A673 (cell line): ENCODE measurements around the gene PRLR. TPM values are rescaled to one million over a fixed set of nuclear protein-coding genes. Genes with fewer than 3 reads are reported as not detected.
"Not testable (repeated sequence)": the region's sequence is repeated elsewhere in the genome, so short reads cannot be mapped to it uniquely, and the experiment has no call there.

Experiments used
- BruUV-seq: library from RNA; stranded (reverse); fragments of 400-500 nt; replicated peaks from 2 replicates; lab custom pipeline; 2021; lab: Mats Ljungman, UMichigan
- CTCF ChIA-PET: fragments of 300-600 bp; sonication (Branson Sonifier 250); formaldehyde crosslinking; loops from one replicate; lab custom pipeline; 2022; ENCODE audit warnings: antibody characterized with exemption; lab: Charles Lee
- POLR2A ChIA-PET: fragments of 300-600 bp; sonication (Branson Sonifier 250); formaldehyde crosslinking; loops from one replicate; lab custom pipeline; 2022; ENCODE audit warnings: antibody characterized with exemption; ENCODE audit not compliant: low non-redundant PET; lab: Charles Lee
- DNase-seq: peaks from one replicate; pipeline ENCODE4 v3.0.0-alpha.2; 2015; ENCODE audit warnings: low spot score
- H3K27ac ChIP-seq: fragments of 200-600 bp; sonication (generic); 2 replicates; pipeline ENCODE4 v1.5.1; 2016; ENCODE audit warnings: mixed run types, low read depth, mild to moderate bottlenecking, mixed read lengths, antibody characterized with exemption, low read length; ENCODE audit not compliant: poor library complexity, severe bottlenecking
- H3K27me3 ChIP-seq: fragments of 200-600 bp; sonication (generic); replicated peaks from 2 replicates; pipeline ENCODE4 v1.6.1; 2017; ENCODE audit warnings: mixed run types, low read depth, mild to moderate bottlenecking, mixed read lengths, antibody characterized with exemption, low read length; ENCODE audit not compliant: insufficient read depth, poor library complexity
- H3K36me3 ChIP-seq: fragments of 200-600 bp; sonication (generic); 2 replicates; pipeline ENCODE4 v1.6.1; 2016; ENCODE audit warnings: mixed run types, mild to moderate bottlenecking, mixed read lengths, antibody characterized with exemption, low read length; ENCODE audit not compliant: insufficient read depth, poor library complexity, severe bottlenecking
- H3K4me1 ChIP-seq: fragments of 200-600 bp; sonication (generic); 2 replicates; pipeline ENCODE4 v1.6.1; 2017; ENCODE audit warnings: mixed run types, mild to moderate bottlenecking, mixed read lengths, antibody characterized with exemption, low read length; ENCODE audit not compliant: insufficient read depth, poor library complexity, severe bottlenecking
- H3K4me3 ChIP-seq: fragments of 200-600 bp; sonication (generic); 2 replicates; pipeline ENCODE4 v1.5.1; 2016; ENCODE audit warnings: low read depth, mixed run types, mild to moderate bottlenecking, mixed read lengths, low read length; ENCODE audit not compliant: poor library complexity, severe bottlenecking
- H3K9me3 ChIP-seq: fragments of 200-600 bp; sonication (generic); 2 replicates; pipeline ENCODE4 v1.6.1; 2016; ENCODE audit warnings: mixed run types, low read depth, mild to moderate bottlenecking, mixed read lengths, antibody characterized with exemption, low read length; ENCODE audit not compliant: poor library complexity, severe bottlenecking
- CTCF ChIP-seq: fragments of 300-800, 200-600 bp; sonication (generic); conservative IDR thresholded peaks from 2 replicates; pipeline ENCODE4 v1.5.1; 2017; ENCODE audit warnings: low read depth, mild to moderate bottlenecking, antibody characterized with exemption, low read length, moderate library complexity, mixed read lengths
- EZH2 ChIP-seq: fragments of 200-600 bp; sonication (generic); IDR thresholded peaks from 2 replicates; pipeline ENCODE4 v1.6.1; 2017; ENCODE audit warnings: borderline replicate concordance, low read depth, mild to moderate bottlenecking, mixed read lengths, antibody characterized with exemption, low read length; ENCODE audit not compliant: poor library complexity, severe bottlenecking
- intact Hi-C: fragments of 100-400 bp; cut with micrococcal nuclease; formaldehyde crosslinking; loops from one replicate; pipeline ENCODE4 v1.10.0; 2022; ENCODE audit not compliant: unreplicated experiment
- total RNA-seq: library from RNA; stranded (reverse); gene quantifications from 2 replicates; pipeline ENCODE4 v1.2.3, GENCODE V29; 2021

The PRLR gene
- total RNA-seq, 1 experiment from 2014 or later: not detected

GRCh38 chr5:35036536-35036935 is 193.8 kb downstream of the PRLR start:
- intact Hi-C loops: no loop called here
- no peak for DNase-seq
- Histone ChIP-seq H3K27me3 (peaks cover 34% of the 10 kb centered on the region), H3K4me1 (no peaks in the 10 kb centered on the region), H3K36me3 (no peaks in the 10 kb centered on the region), H3K4me3 (no peak overlapping the region), H3K9me3 (no peaks in the 10 kb centered on the region), H3K27ac (no peak overlapping the region)
- CTCF ChIA-PET: no interaction called here
- BruUV-seq: no TSS peak
- POLR2A ChIA-PET: interaction anchor here (0.6 kb wide), 1 partner anchor 1219 kb away, joined by 3 read pairs; no protein-coding TSS in a partner anchor
- no peak for TF ChIP-seq EZH2
- TF ChIP-seq CTCF: no peak

- intact Hi-C loops, POLR2A ChIA-PET, H3K9me3 ChIP-seq, H3K4me3 ChIP-seq, H3K4me1 ChIP-seq, DNase-seq, H3K27ac ChIP-seq, BruUV-seq, H3K36me3 ChIP-seq, CTCF ChIA-PET: not testable (repeated sequence)
- peaks cover 28% of the 10 kb centered on the region for H3K27me3 ChIP-seq
Observed at GRCh38 chr5:35035929-35036328, 194.4 kb downstream of the PRLR start.

- no peak overlapping the region for H3K4me3 ChIP-seq
- H3K4me1 ChIP-seq: no peaks in the 10 kb centered on the region
- no peak for TF ChIP-seq EZH2
- TF ChIP-seq CTCF: no peak
- H3K9me3 ChIP-seq: no peaks in the 10 kb centered on the region
- ChIA-PET CTCF (no interaction called here), POLR2A (no interaction called here)
- no peak for DNase-seq
- intact Hi-C loops: no loop called here
- no TSS peak for BruUV-seq
- no peaks in the 10 kb centered on the region for H3K36me3 ChIP-seq
- H3K27me3 ChIP-seq: peaks cover 21% of the 10 kb centered on the region
- H3K27ac ChIP-seq: no peak overlapping the region
Observed at GRCh38 chr5:35035271-35035670, 195.0 kb downstream of the PRLR start.

- intact Hi-C loops: no loop called here
- H3K4me3 ChIP-seq: no peak overlapping the region
- no peaks in the 10 kb centered on the region for H3K36me3 ChIP-seq
- no TSS peak for BruUV-seq
- TF ChIP-seq EZH2 (no peak), CTCF (no peak)
- no peaks in the 10 kb centered on the region for H3K4me1 ChIP-seq
- DNase-seq: no peak
- ChIA-PET CTCF (no interaction called here), POLR2A (no interaction called here)
- H3K9me3 ChIP-seq: no peaks in the 10 kb centered on the region
- H3K27ac ChIP-seq: no peak overlapping the region
- no peaks in the 10 kb centered on the region for H3K27me3 ChIP-seq
Observed at GRCh38 chr5:35032356-35032755, 197.9 kb downstream of the PRLR start.
